Activated CD4-positive, alpha-beta memory T cell treated with anti-CD3 and anti-CD28 coated beads, Interleukin-2, amount 10 ng/mL, durations not matched to agents 7 days and 5 days (primary cell): ENCODE measurements around the gene MAP1LC3B. TPM values are rescaled to one million over a fixed set of nuclear protein-coding genes. Genes with fewer than 3 reads are reported as not detected.

ENCODE experiments used
- CTCF ChIA-PET: fragments of 350-600 bp; sonication (Branson Sonifier 250); formaldehyde crosslinking; loops from one replicate; lab custom pipeline; 2021; ENCODE audit warnings: antibody characterized with exemption, inconsistent platforms; lab: Charles Lee
- POLR2A ChIA-PET: fragments of 350-600 bp; sonication (Branson Sonifier 250); formaldehyde crosslinking; loops from one replicate; lab custom pipeline; 2021; ENCODE audit warnings: antibody characterized with exemption; lab: Charles Lee
- DNase-seq: peaks from one replicate; pipeline ENCODE4 v3.0.0-alpha.2; 2020
- H3K27ac Mint-ChIP-seq: one replicate; pipeline ENCODE4 v1.8.0; 2021; ENCODE audit warnings: mild to moderate bottlenecking, mixed read lengths
- H3K27me3 Mint-ChIP-seq: one replicate; pipeline ENCODE4 v1.8.0; 2021; ENCODE audit warnings: mixed read lengths
- H3K36me3 Mint-ChIP-seq: one replicate; pipeline ENCODE4 v1.8.0; 2021; ENCODE audit warnings: low read depth, mixed read lengths
- H3K4me1 Mint-ChIP-seq: one replicate; pipeline ENCODE4 v1.8.0; 2021; ENCODE audit warnings: mixed read lengths
- H3K4me3 Mint-ChIP-seq: one replicate; pipeline ENCODE4 v1.8.0; 2021; ENCODE audit warnings: mild to moderate bottlenecking, mixed read lengths
- H3K9me3 Mint-ChIP-seq: one replicate; pipeline ENCODE4 v1.8.0; 2021; ENCODE audit warnings: mixed read lengths
- total RNA-seq, 2 experiments: library from RNA; stranded (reverse); gene quantifications; one replicate each; pipeline ENCODE4 v1.2.3, GENCODE V29; 2021

Gene MAP1LC3B
- total RNA-seq, 2 experiments from 2014 or later = 77.1 to 78.2 TPM

- Mint-ChIP-seq H3K27me3 (peaks cover 3% of the 10 kb centered on the region), H3K36me3 (no peaks in the 10 kb centered on the region), H3K4me1 (peaks cover 10% of the 10 kb centered on the region), H3K9me3 (no peaks in the 10 kb centered on the region), H3K4me3 (no peak overlapping the region), H3K27ac (no peak overlapping the region)
- ChIA-PET CTCF (interaction anchor here (0.6 kb wide), 1 partner anchor 136 kb away, joined by 3 read pairs; no protein-coding TSS in a partner anchor), POLR2A (no interaction called here)
- no peak for DNase-seq
Measured at GRCh38 chr16:87435372-87436224, 43.5 kb downstream of the MAP1LC3B start.

DNA sequence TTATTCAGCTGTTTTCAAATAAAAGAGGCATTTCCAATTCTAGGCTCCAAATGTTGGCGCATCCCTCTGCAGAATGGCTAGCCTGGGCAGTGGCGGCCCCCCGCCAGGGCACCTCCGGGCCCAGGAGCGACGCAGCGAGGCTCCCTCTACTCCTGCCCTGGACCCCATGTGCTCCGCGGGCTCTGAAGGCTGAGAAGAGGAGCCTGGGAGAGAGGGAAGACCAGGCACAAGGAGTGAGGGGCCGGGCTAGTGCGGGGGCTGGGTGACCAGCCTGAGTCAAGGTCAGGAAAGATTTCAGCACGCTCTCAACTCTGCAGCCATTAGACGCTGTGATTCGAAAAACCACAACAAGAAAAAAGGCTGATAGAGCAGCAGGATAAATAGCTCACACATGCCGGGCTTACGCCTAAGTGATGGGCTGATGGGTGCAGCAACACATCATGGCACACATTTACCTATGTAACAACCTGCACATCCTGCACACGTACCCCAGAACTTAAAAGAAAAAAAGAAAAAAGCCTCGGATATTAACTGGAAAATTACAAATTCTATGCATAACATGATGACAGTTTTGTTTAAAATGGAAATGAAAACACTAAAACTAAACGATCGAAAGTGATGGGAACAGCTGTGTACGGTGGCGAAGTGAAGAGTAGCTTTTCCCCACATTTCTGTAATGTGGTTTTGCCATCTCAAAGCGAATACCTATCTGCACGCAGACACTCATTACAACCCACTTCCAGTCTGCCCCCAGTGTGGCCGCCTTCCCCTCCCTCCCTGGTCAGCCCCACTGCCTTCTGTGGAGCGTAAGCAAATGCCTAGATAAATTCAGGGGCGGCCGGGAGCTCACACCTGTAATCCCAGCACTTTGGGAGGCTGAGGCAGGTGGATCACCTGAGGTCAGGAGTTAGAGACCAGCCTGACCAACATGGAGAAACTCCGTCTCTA is 44.4 kb downstream of the MAP1LC3B start:
- no peaks in the 10 kb centered on the region for H3K9me3 Mint-ChIP-seq
- peaks cover 10% of the 10 kb centered on the region for H3K4me1 Mint-ChIP-seq
- no peak for DNase-seq
- H3K27ac Mint-ChIP-seq = no peak overlapping the region
- peaks cover 3% of the 10 kb centered on the region for H3K27me3 Mint-ChIP-seq
- ChIA-PET POLR2A (no interaction called here), CTCF (interaction anchor here (0.6 to 1.5 kb wide), 2 partner anchors 20 to 137 kb away, joined by 3 to 4 read pairs; no protein-coding TSS in a partner anchor)
- no peaks in the 10 kb centered on the region for H3K36me3 Mint-ChIP-seq
- H3K4me3 Mint-ChIP-seq = no peak overlapping the region

DNA sequence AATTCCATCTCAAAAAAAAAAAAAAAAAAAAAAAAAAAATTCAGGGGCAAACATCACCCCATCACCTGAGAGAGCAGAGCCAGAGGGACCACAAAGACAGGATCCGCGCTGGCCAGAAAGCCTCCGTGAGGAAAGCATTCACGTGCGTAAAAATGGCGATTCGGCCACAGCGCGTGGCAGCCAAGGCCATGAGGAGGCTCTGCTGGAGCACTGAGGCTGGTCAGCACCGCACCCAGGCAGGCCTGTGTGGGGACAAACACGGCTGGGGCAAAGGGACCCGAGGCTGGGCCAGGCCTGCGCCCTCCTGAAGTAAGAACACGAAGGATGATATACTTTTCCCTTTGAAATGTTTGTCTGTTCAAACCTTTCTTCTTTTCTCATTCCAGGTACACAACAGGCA is 45.2 kb downstream of the MAP1LC3B start:
- Mint-ChIP-seq H3K4me1 (peaks cover 10% of the 10 kb centered on the region), H3K4me3 (no peak overlapping the region), H3K36me3 (no peaks in the 10 kb centered on the region), H3K9me3 (no peaks in the 10 kb centered on the region), H3K27ac (no peak overlapping the region), H3K27me3 (peaks cover 3% of the 10 kb centered on the region)
- ChIA-PET CTCF (interaction anchor here (1.5 kb wide), 1 partner anchor 21 kb away, joined by 4 read pairs; no protein-coding TSS in a partner anchor), POLR2A (no interaction called here)
- DNase-seq = no peak

GRCh38 chr16:87437911-87438610 is 45.9 kb downstream of the MAP1LC3B start:
- H3K4me3 Mint-ChIP-seq = no peak overlapping the region
- CTCF ChIA-PET = interaction anchor here (0.6 to 1.5 kb wide), 2 partner anchors 21 to 372 kb away, joined by 3 to 4 read pairs; no protein-coding TSS in a partner anchor
- no peaks in the 10 kb centered on the region for H3K36me3 Mint-ChIP-seq
- POLR2A ChIA-PET = no interaction called here
- no peak for DNase-seq
- H3K4me1 Mint-ChIP-seq = peaks cover 10% of the 10 kb centered on the region
- peaks cover 4% of the 10 kb centered on the region for H3K27me3 Mint-ChIP-seq
- H3K9me3 Mint-ChIP-seq = no peaks in the 10 kb centered on the region
- H3K27ac Mint-ChIP-seq = no peak overlapping the region

DNA sequence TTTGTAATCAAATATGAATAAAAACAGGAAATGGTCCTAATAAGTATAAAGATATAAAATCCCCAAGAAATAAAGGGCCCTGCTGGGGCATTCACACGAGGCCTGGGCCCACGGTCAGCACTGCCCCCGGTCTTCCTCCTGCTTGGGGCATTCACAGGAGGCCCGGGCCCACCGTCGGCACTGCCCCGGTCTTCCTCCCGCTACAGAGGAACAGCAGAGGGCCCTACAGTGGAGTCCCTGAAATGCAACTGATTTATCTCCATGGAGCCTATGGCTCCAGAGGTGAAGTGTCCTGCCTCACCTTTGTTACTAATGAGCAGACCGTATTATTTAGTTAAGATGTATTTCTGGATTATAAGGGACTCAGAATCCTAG is 46.5 kb downstream of the MAP1LC3B start:
- peaks cover 10% of the 10 kb centered on the region for H3K4me1 Mint-ChIP-seq
- H3K9me3 Mint-ChIP-seq = no peaks in the 10 kb centered on the region
- H3K27me3 Mint-ChIP-seq = peaks cover 3% of the 10 kb centered on the region
- DNase-seq = no peak
- no peaks in the 10 kb centered on the region for H3K36me3 Mint-ChIP-seq
- ChIA-PET POLR2A (no interaction called here), CTCF (interaction anchor here (0.6 kb wide), 1 partner anchor 373 kb away, joined by 3 read pairs; no protein-coding TSS in a partner anchor)
- no peak overlapping the region for H3K27ac Mint-ChIP-seq
- H3K4me3 Mint-ChIP-seq = no peak overlapping the region

GRCh38 chr16:87439926-87440325 is 47.8 kb downstream of the MAP1LC3B start:
- H3K4me1 Mint-ChIP-seq = peaks cover 10% of the 10 kb centered on the region
- CTCF ChIA-PET = no interaction called here
- POLR2A ChIA-PET = interaction anchor here (0.6 kb wide), 1 partner anchor 133 kb away, joined by 3 read pairs; no protein-coding TSS in a partner anchor

GRCh38 chr16:87441886-87442580 is 49.9 kb downstream of the MAP1LC3B start:
- Mint-ChIP-seq H3K9me3 (no peaks in the 10 kb centered on the region), H3K27ac (no peak overlapping the region), H3K36me3 (no peaks in the 10 kb centered on the region), H3K4me1 (no peaks in the 10 kb centered on the region), H3K27me3 (peaks cover 2% of the 10 kb centered on the region), H3K4me3 (no peak overlapping the region)
- no peak for DNase-seq
- ChIA-PET CTCF (no interaction called here), POLR2A (no interaction called here)

More at GRCh38 chr16:87439926-87440325, 47.8 kb downstream of the MAP1LC3B start:
- no peaks in the 10 kb centered on the region for H3K36me3 Mint-ChIP-seq
- peaks cover 3% of the 10 kb centered on the region for H3K27me3 Mint-ChIP-seq
- no peak for DNase-seq
- no peaks in the 10 kb centered on the region for H3K9me3 Mint-ChIP-seq
- H3K27ac Mint-ChIP-seq = no peak overlapping the region
- H3K4me3 Mint-ChIP-seq = no peak overlapping the region

DNA sequence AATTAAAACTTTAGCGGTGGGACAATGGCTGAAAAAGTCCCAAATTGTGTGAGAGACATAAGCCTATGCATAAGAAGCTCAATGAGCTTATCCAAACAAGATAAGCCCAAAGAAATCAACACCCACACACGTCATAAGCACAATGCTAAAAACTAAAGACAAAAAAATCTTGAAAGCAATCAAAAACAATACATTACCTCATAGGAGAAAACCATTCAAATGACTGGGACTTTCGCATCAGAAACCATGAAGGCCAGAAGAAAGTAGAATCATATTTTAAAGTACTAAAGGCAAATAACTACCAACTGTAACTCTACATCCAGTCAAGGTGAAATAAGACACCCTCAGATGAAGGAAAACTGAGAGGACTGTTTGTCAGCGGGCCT is 50.4 kb downstream of the MAP1LC3B start:
- Mint-ChIP-seq H3K27ac (no peak overlapping the region), H3K36me3 (no peaks in the 10 kb centered on the region), H3K4me1 (no peaks in the 10 kb centered on the region), H3K27me3 (peaks cover 2% of the 10 kb centered on the region), H3K4me3 (no peak overlapping the region), H3K9me3 (no peaks in the 10 kb centered on the region)
- DNase-seq = no peak
- ChIA-PET POLR2A (no interaction called here), CTCF (no interaction called here)

GRCh38 chr16:87443016-87443415 is 50.9 kb downstream of the MAP1LC3B start:
- DNase-seq = no peak
- no peaks in the 10 kb centered on the region for H3K36me3 Mint-ChIP-seq
- no peak overlapping the region for H3K4me3 Mint-ChIP-seq
- H3K27me3 Mint-ChIP-seq = peaks cover 2% of the 10 kb centered on the region
- CTCF ChIA-PET = no interaction called here
- POLR2A ChIA-PET = no interaction called here
- H3K4me1 Mint-ChIP-seq = no peaks in the 10 kb centered on the region
- H3K27ac Mint-ChIP-seq = no peak overlapping the region
- no peaks in the 10 kb centered on the region for H3K9me3 Mint-ChIP-seq

DNA sequence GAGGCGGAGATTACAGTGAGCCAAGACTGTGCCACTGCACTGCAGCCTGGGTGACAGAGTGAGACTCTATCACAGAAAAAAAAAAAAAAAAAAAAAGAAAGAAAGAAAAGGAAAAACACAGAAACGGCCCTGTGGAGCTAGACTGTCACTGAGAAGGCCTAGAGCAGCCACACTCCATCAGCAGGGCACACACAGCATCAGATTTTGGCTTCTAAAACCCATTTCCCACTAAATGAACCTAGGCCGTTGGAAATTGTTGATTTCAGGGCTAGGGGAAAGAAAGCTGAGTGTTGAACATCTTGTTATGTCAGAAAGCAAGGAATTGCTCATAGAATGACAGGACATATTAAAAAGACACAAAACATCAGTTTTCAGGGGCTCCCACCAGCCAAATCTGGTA is 51.8 kb downstream of the MAP1LC3B start:
- H3K36me3 Mint-ChIP-seq = peaks cover 4% of the 10 kb centered on the region
- no peak overlapping the region for H3K4me3 Mint-ChIP-seq
- POLR2A ChIA-PET = no interaction called here
- H3K27ac Mint-ChIP-seq = no peak overlapping the region
- peaks cover 2% of the 10 kb centered on the region for H3K27me3 Mint-ChIP-seq
- no peak for DNase-seq
- no peaks in the 10 kb centered on the region for H3K4me1 Mint-ChIP-seq
- CTCF ChIA-PET = interaction anchor here (0.7 kb wide), 1 partner anchor 859 kb away, joined by 7 read pairs; no protein-coding TSS in a partner anchor
- H3K9me3 Mint-ChIP-seq = no peaks in the 10 kb centered on the region

- no peak overlapping the region for H3K27ac Mint-ChIP-seq
- CTCF ChIA-PET = no interaction called here
- no peak for DNase-seq
- POLR2A ChIA-PET = no interaction called here
- peaks cover 2% of the 10 kb centered on the region for H3K27me3 Mint-ChIP-seq
- H3K36me3 Mint-ChIP-seq = peaks cover 4% of the 10 kb centered on the region
- no peaks in the 10 kb centered on the region for H3K4me1 Mint-ChIP-seq
- H3K9me3 Mint-ChIP-seq = no peaks in the 10 kb centered on the region
- no peak overlapping the region for H3K4me3 Mint-ChIP-seq
Measured at GRCh38 chr16:87445486-87445885, 53.4 kb downstream of the MAP1LC3B start.

DNA sequence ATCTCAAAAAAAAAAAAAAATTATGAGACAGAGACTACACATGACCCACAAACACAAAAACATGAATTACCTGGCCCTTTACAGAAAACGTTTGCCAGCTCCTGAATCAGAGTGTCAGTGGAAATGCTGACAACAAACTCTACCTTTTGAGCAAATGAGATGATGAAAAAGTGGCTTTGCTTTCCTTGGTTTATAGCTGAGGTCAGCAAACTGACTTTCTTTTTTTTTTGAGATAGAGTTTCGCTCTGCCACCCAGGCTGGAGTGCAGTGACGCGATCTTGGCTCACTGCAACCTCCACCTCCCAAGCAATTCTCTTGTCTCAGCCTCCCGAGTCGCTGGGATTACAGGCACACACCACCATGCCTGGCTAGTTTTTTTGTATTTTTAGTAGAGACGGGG is 54.3 kb downstream of the MAP1LC3B start:
- Mint-ChIP-seq H3K36me3 (peaks cover 4% of the 10 kb centered on the region), H3K27ac (no peak overlapping the region), H3K4me3 (no peak overlapping the region), H3K27me3 (peaks cover 2% of the 10 kb centered on the region), H3K9me3 (no peaks in the 10 kb centered on the region), H3K4me1 (no peaks in the 10 kb centered on the region)
- DNase-seq = no peak
- POLR2A ChIA-PET = interaction anchor here (0.6 kb wide), 1 partner anchor 319 kb away, joined by 4 read pairs; no protein-coding TSS in a partner anchor
- CTCF ChIA-PET = no interaction called here
